Hepatocyte (in vitro differentiated cells): ENCODE results near the gene TNFSF8. TPM values are rescaled to one million over a fixed set of nuclear protein-coding genes. Genes with fewer than 3 reads are reported as not detected.

Experiments used
- DNase-seq: peaks from one replicate; pipeline ENCODE4 v3.0.0-alpha.2; 2016; ENCODE audit warnings: low spot score
- H2AFZ ChIP-seq: fragments of 200-600 bp; sonication (generic); 2 replicates; pipeline ENCODE4 v1.6.0; 2016; ENCODE audit warnings: antibody characterized with exemption, mild to moderate bottlenecking
- H3K27ac ChIP-seq: fragments of 200-600 bp; sonication (generic); 2 replicates; pipeline ENCODE4 v1.5.1; 2016; ENCODE audit warnings: mild to moderate bottlenecking
- H3K27me3 ChIP-seq: fragments of 200-600 bp; sonication (generic); 2 replicates; pipeline ENCODE4 v1.6.1; 2016
- H3K36me3 ChIP-seq: fragments of 200-600 bp; sonication (generic); replicated peaks from 2 replicates; pipeline ENCODE4 v1.5.1; 2016; ENCODE audit warnings: low read depth; ENCODE audit not compliant: insufficient read depth
- H3K4me1 ChIP-seq: fragments of 200-600 bp; sonication (generic); 2 replicates; pipeline ENCODE4 v1.5.1; 2016; ENCODE audit warnings: mild to moderate bottlenecking, moderate library complexity; ENCODE audit not compliant: insufficient read depth
- H3K4me2 ChIP-seq: fragments of 200-600 bp; sonication (generic); 2 replicates; pipeline ENCODE4 v1.6.0; 2016
- H3K4me3 ChIP-seq: fragments of 200-600 bp; sonication (generic); 2 replicates; pipeline ENCODE4 v1.5.1; 2016; ENCODE audit warnings: mild to moderate bottlenecking
- H3K79me2 ChIP-seq: fragments of 200-600 bp; sonication (generic); 2 replicates; pipeline ENCODE4 v1.6.0; 2017; ENCODE audit warnings: mild to moderate bottlenecking
- H3K9me2 ChIP-seq: fragments of 200-600 bp; sonication (generic); replicated peaks from 2 replicates; pipeline ENCODE4 v1.6.0; 2017; ENCODE audit warnings: mild to moderate bottlenecking; ENCODE audit not compliant: insufficient read depth
- H3K9me3 ChIP-seq: fragments of 200-600 bp; sonication (generic); 2 replicates; pipeline ENCODE4 v1.5.1; 2016; ENCODE audit warnings: low read depth, mild to moderate bottlenecking
- H4K20me1 ChIP-seq: fragments of 200-600 bp; sonication (generic); 2 replicates; pipeline ENCODE4 v1.6.0; 2016; ENCODE audit warnings: mild to moderate bottlenecking; ENCODE audit not compliant: insufficient read depth, poor library complexity, severe bottlenecking
- CTCF ChIP-seq: fragments of 200-600 bp; sonication (generic); IDR thresholded peaks from 2 replicates; pipeline ENCODE4 v1.5.1; 2016; ENCODE audit warnings: antibody characterized with exemption, mild to moderate bottlenecking; ENCODE audit not compliant: poor library complexity
- EZH2 ChIP-seq: fragments of 200-600 bp; sonication (generic); IDR thresholded peaks from 2 replicates; pipeline ENCODE4 v1.6.1; 2016; ENCODE audit warnings: antibody characterized with exemption, mild to moderate bottlenecking, borderline replicate concordance
- EZH2phosphoT487 ChIP-seq: fragments of 200-600 bp; sonication (generic); IDR thresholded peaks from one replicate; pipeline ENCODE4 v1.6.1; 2018; ENCODE audit warnings: antibody characterized with exemption, mild to moderate bottlenecking, low read depth, moderate library complexity; ENCODE audit not compliant: unreplicated experiment, severe bottlenecking
- WGBS: methylation state at CpG from one replicate; pipeline ENCODE4 v1.1.6; 2016; ENCODE audit warnings: low lambda C conversion rate; ENCODE audit errors: missing lambda C conversion rate; 5-methylcytosine and 5-hydroxymethylcytosine counted together
- polyA plus RNA-seq: library from polyadenylated mRNA; unstranded; fragments of >200 nt; fragmentation: Nextera tagmentation; extraction: Ambion mirVana; gene quantifications from 2 replicates; pipeline ENCODE4 v1.2.1, GENCODE V29; 2016
- total RNA-seq: library from RNA; depleted of rRNA; stranded (reverse); fragments of >200 nt; gene quantifications from 2 replicates; pipeline ENCODE4 v1.2.3, GENCODE V29; 2014

The TNFSF8 gene
- total and polyA plus RNA-seq, 2 experiments from 2014 or later: not detected

GRCh38 chr9:114889802-114890224 is 40.6 kb downstream of the TNFSF8 start:
- Histone ChIP-seq H3K27ac (no peak overlapping the region), H3K4me1 (peaks cover 6% of the 10 kb centered on the region), H3K4me3 (no peak overlapping the region), H3K27me3 (no peaks in the 10 kb centered on the region), H2AFZ (no peak overlapping the region), H3K9me2 (no peaks in the 10 kb centered on the region), H3K79me2 (no peaks in the 10 kb centered on the region), H3K4me2 (no peak overlapping the region), H3K9me3 (no peaks in the 10 kb centered on the region), H3K36me3 (no peaks in the 10 kb centered on the region), H4K20me1 (no peaks in the 10 kb centered on the region)
- 92% methylated on average over 3 of the region's 3 CpGs for WGBS
- TF ChIP-seq EZH2phosphoT487: no peak
- TF ChIP-seq CTCF: no peak
- TF ChIP-seq EZH2: no peak
- DNase-seq: no peak

DNA sequence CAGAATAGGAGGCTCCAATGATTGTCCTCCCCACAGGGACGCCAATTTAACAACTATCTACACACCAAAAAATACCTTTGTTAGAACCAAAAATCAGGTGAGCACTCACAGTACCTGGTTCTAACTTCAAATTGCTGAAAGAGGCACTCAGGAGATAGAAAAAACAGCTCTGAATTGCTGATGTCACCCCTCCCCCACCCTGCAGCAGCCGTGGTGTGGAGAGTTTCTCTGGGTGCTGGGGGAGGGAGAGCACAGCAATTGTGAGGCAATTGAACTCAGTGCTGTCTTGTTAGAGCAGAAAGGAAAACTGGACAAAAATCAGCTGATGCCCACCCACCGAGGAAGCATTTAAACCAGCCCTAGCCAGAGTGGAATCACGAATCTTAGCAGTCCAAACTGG is 41.8 kb downstream of the TNFSF8 start:
- no peak overlapping the region for H2AFZ ChIP-seq

DNA sequence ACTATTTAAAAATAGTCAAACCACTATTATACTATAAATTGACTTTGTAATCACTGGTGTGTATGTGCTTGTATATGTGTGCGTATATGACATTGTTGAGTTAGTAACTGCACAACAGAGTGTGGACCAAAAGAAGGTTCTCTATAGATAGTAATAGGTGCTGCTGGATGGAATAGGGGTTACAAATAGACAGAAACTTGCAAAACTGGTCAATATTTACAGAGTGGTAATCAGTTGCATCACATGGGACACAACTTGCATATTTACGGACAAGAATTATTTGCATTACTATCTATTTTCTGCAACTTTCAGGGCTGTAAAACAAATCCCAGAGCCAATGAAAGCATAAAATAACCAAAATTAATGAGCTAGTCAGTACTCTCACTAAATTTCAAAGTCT is 42.4 kb downstream of the TNFSF8 start:
- H3K27ac ChIP-seq: no peak overlapping the region
- peak overlapping the region; percentile 16 for H3K4me2 ChIP-seq
- H3K36me3 ChIP-seq: no peaks in the 10 kb centered on the region
- H4K20me1 ChIP-seq: no peaks in the 10 kb centered on the region
- H2AFZ ChIP-seq: no peak overlapping the region
- H3K4me3 ChIP-seq: no peak overlapping the region
- H3K9me3 ChIP-seq: peaks cover 6% of the 10 kb centered on the region
- no peaks in the 10 kb centered on the region for H3K4me1 ChIP-seq
- 88% methylated on average over 2 of the region's 2 CpGs for WGBS
- TF ChIP-seq EZH2phosphoT487 (no peak), EZH2 (no peak), CTCF (no peak)
- H3K9me2 ChIP-seq: no peaks in the 10 kb centered on the region
- H3K79me2 ChIP-seq: no peaks in the 10 kb centered on the region
- no peak for DNase-seq
- no peaks in the 10 kb centered on the region for H3K27me3 ChIP-seq

More for the DNA sequence above, 41.8 kb downstream of the TNFSF8 start:
- no peaks in the 10 kb centered on the region for H4K20me1 ChIP-seq
- DNase-seq: no peak
- no peak overlapping the region for H3K27ac ChIP-seq
- no peaks in the 10 kb centered on the region for H3K27me3 ChIP-seq
- no peaks in the 10 kb centered on the region for H3K9me2 ChIP-seq
- H3K79me2 ChIP-seq: no peaks in the 10 kb centered on the region
- 60% methylated on average over 4 of the region's 4 CpGs for WGBS
- H3K36me3 ChIP-seq: no peaks in the 10 kb centered on the region
- H3K4me3 ChIP-seq: no peak overlapping the region
- no peak overlapping the region for H3K4me2 ChIP-seq
- TF ChIP-seq EZH2phosphoT487 (no peak), EZH2 (no peak), CTCF (no peak)
- peaks cover 4% of the 10 kb centered on the region for H3K9me3 ChIP-seq
- H3K4me1 ChIP-seq: no peaks in the 10 kb centered on the region
